SK-N-SH treated with all-trans-retinoic acid at 6 μM for 48 hours (cell line): ENCODE results near the gene CST11.

Experiments used
- ARNTL ChIP-seq: fragments of 450-650 bp; formaldehyde crosslinking; IDR thresholded peaks from 2 replicates; pipeline ENCODE4 v1.5.0; 2020; ENCODE audit warnings: low read depth, mild to moderate bottlenecking, moderate library complexity, borderline replicate concordance
- CREB5 ChIP-seq: fragments of 250-450 bp; sonication (Bioruptor Pico); IDR thresholded peaks from 2 replicates; pipeline ENCODE4 v1.5.1; 2020; ENCODE audit warnings: low read depth, mild to moderate bottlenecking, moderate library complexity
- PATZ1 ChIP-seq: fragments of 250-450 bp; sonication (Bioruptor Pico); IDR thresholded peaks from 2 replicates; pipeline ENCODE4 v1.8.0; 2020; ENCODE audit warnings: mild to moderate bottlenecking, moderate library complexity, borderline replicate concordance
- PPARA ChIP-seq: fragments of 250-450 bp; sonication (Bioruptor Pico); IDR thresholded peaks from 2 replicates; pipeline ENCODE4 v1.5.0; 2020; ENCODE audit warnings: mild to moderate bottlenecking, borderline replicate concordance
- ZFP3 ChIP-seq: fragments of 250-450 bp; sonication (Bioruptor Pico); IDR thresholded peaks from 2 replicates; pipeline ENCODE4 v1.5.0; 2020; ENCODE audit warnings: mild to moderate bottlenecking, moderate library complexity

- TF ChIP-seq CREB5 (CRISPR knock-in tag) (no peak), PPARA (CRISPR knock-in tag) (no peak), ZFP3 (CRISPR knock-in tag) (no peak), ARNTL (CRISPR knock-in tag) (no peak), PATZ1 (CRISPR knock-in tag) (no peak)
Observed at GRCh38 chr20:23501926-23502325, 49.2 kb upstream of the CST11 start.
